Uterus (tissue), 2 donors: ENCODE measurements around the gene CARD11.

ENCODE experiments used
- POLR2A ChIP-seq, 2 donors: fragments of 450-650 bp; IDR thresholded peaks; one replicate each; pipeline ENCODE4 v1.6.1; 2016; ENCODE audit warnings: antibody characterized with exemption in 2 of 2, mild to moderate bottlenecking in 1 of 2, moderate library complexity in 1 of 2
- TF ChIP-seq, protein P1 (sequence below), 4 experiments: fragments of 200-600 bp in 2 of 4; fragments of 450-650 bp in 2 of 4; sonication (generic) in 2 of 4; IDR thresholded peaks; one replicate each; pipeline ENCODE4 v1.5.1; 2016 to 2019; ENCODE audit warnings: antibody characterized with exemption in 4 of 4, mild to moderate bottlenecking in 2 of 4, moderate library complexity in 1 of 4

DNA sequence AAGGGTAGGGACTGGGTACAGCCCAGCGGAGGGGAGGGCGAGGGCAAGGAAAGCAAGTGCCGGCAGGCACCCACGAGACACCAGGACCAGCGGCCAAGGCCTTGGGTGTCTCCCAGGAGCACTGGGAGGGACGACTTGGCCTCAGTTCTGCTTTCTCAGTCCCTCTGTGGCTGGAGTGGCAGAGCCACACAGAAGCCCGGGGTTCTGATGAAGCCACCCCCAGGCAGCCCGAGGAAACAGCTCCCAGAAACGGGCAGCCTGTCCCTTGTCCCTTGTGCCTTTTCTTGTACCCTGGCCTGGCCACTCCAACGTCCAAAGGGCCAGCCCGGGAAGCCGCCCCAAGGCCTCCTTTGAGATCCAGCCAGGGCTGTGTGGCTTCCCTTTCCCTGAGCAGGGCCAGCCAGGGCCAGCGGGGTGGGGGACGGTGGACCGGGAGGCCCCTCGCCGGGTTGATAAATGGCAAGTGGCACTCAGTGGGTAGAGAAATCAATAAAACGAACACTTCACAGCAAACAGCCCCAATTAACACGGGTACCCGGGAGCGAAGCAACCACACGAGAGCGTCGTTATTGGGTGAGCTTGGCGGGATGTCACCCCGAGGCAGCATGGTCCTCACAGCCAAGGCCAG lies 129.8 kb downstream of the CARD11 start:
- TF ChIP-seq, protein P1, sequence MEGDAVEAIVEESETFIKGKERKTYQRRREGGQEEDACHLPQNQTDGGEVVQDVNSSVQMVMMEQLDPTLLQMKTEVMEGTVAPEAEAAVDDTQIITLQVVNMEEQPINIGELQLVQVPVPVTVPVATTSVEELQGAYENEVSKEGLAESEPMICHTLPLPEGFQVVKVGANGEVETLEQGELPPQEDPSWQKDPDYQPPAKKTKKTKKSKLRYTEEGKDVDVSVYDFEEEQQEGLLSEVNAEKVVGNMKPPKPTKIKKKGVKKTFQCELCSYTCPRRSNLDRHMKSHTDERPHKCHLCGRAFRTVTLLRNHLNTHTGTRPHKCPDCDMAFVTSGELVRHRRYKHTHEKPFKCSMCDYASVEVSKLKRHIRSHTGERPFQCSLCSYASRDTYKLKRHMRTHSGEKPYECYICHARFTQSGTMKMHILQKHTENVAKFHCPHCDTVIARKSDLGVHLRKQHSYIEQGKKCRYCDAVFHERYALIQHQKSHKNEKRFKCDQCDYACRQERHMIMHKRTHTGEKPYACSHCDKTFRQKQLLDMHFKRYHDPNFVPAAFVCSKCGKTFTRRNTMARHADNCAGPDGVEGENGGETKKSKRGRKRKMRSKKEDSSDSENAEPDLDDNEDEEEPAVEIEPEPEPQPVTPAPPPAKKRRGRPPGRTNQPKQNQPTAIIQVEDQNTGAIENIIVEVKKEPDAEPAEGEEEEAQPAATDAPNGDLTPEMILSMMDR (IDR thresholded peaks at IDR 0.05), result no peak
- no peak for TF ChIP-seq POLR2A (IDR thresholded peaks at IDR 0.05)
